CD4-positive, CD25-positive, alpha-beta regulatory T cell (primary cell): ENCODE measurements around the gene CFAP100. TPM values are rescaled to one million over a fixed set of nuclear protein-coding genes. Genes with fewer than 3 reads are reported as not detected.

ENCODE experiments used
- ATAC-seq, 2 donors: fragments of 150-1000 bp; cut with Tn5 transposase; one replicate each; pipeline ENCODE4 v1.10.0; 2021; ENCODE audit warnings: low read depth in 2 of 2, moderate number of reproducible peaks in 2 of 2, moderate library complexity in 1 of 2
- DNase-seq, 3 donors: peaks; one replicate each; pipeline versions ENCODE4 v3.0.0 to v3.0.0-alpha.2; 2012 to 2022; ENCODE audit warnings: mixed read lengths in 1 of 3
- H3K27ac ChIP-seq: one replicate; pipeline ENCODE4 v1.7.0; 2013; ENCODE audit warnings: mild to moderate bottlenecking, low read length; ENCODE audit not compliant: insufficient read depth, poor library complexity, severe bottlenecking
- H3K27me3 ChIP-seq: one replicate; pipeline ENCODE4 v1.7.0; 2013; ENCODE audit warnings: low read length; ENCODE audit not compliant: control insufficient read depth, insufficient read depth
- H3K36me3 ChIP-seq: one replicate; pipeline ENCODE4 v1.7.0; 2013; ENCODE audit warnings: mild to moderate bottlenecking, low read length, moderate library complexity; ENCODE audit not compliant: control insufficient read depth, insufficient read depth
- H3K4me1 ChIP-seq: 2 replicates; pipeline ENCODE4 v1.7.0; 2013; ENCODE audit warnings: mild to moderate bottlenecking, low read length; ENCODE audit not compliant: insufficient read depth, control insufficient read depth, poor library complexity, severe bottlenecking
- H3K4me3 ChIP-seq: one replicate; pipeline ENCODE4 v1.7.0; 2013; ENCODE audit warnings: low read depth, mild to moderate bottlenecking, low read length, moderate library complexity
- H3K9me3 ChIP-seq, 2 experiments: 1 replicate in 1 of 2; 2 replicates in 1 of 2; pipeline ENCODE4 v1.7.0; 2013; ENCODE audit warnings: low read length in 2 of 2, mild to moderate bottlenecking in 1 of 2, moderate library complexity in 1 of 2; ENCODE audit not compliant: control insufficient read depth in 2 of 2
- H3K27ac Mint-ChIP-seq, 3 donors: one replicate each; pipeline ENCODE4 v1.8.0; 2020 to 2022; ENCODE audit warnings: mild to moderate bottlenecking in 3 of 3, mixed read lengths in 3 of 3, moderate library complexity in 2 of 3
- H3K27me3 Mint-ChIP-seq: one replicate; pipeline ENCODE4 v1.8.0; 2022; ENCODE audit warnings: mild to moderate bottlenecking, mixed read lengths
- H3K36me3 Mint-ChIP-seq: one replicate; pipeline ENCODE4 v1.8.0; 2020; ENCODE audit warnings: mixed read lengths
- H3K4me1 Mint-ChIP-seq, 4 donors: one replicate each; pipeline ENCODE4 v1.8.0; 2020 to 2022; ENCODE audit warnings: mixed read lengths in 4 of 4, mild to moderate bottlenecking in 1 of 4
- H3K4me3 Mint-ChIP-seq, 4 donors: one replicate each; pipeline ENCODE4 v1.8.0; 2020 to 2022; ENCODE audit warnings: mild to moderate bottlenecking in 4 of 4, mixed read lengths in 4 of 4, moderate library complexity in 3 of 4
- H3K9me3 Mint-ChIP-seq, 7 donors: one replicate each; pipeline ENCODE4 v1.8.0; 2020 to 2022; ENCODE audit warnings: mixed read lengths in 7 of 7, mild to moderate bottlenecking in 3 of 7, moderate library complexity in 2 of 7
- polyA plus RNA-seq, 4 donors: library from polyadenylated mRNA; unstranded; fragments of 300-500 nt; fragmentation: Illumina TruSeq; gene quantifications; one replicate each; pipeline ENCODE4 v1.2.3, GENCODE V29; 2021
- total RNA-seq: library from RNA; stranded (reverse); gene quantifications from one replicate; pipeline ENCODE4 v1.2.3, GENCODE V29; 2022

The CFAP100 gene
- total and polyA plus RNA-seq, 5 donors from 2014 or later: not detected

- peaks cover 0 to 3% (median 0%) of the 10 kb centered on the region in 7 donors for H3K9me3 Mint-ChIP-seq
- H3K4me1 Mint-ChIP-seq: peaks cover 0 to 23% (median 3%) of the 10 kb centered on the region in 4 donors
- Histone ChIP-seq H3K4me3 (no peak overlapping the region), H3K9me3 (no peaks in the 10 kb centered on the region), H3K27ac (no peak overlapping the region), H3K4me1 (peaks cover 18% of the 10 kb centered on the region), H3K36me3 (no peaks in the 10 kb centered on the region), H3K27me3 (peaks cover 18% of the 10 kb centered on the region)
- ATAC-seq (no peak), DNase-seq (no peak)
- H3K4me3 Mint-ChIP-seq: peak overlapping the region in 1 of 4 donors; percentile 78
- no peaks in the 10 kb centered on the region for H3K36me3 Mint-ChIP-seq
- H3K27ac Mint-ChIP-seq: no peak overlapping the region
- H3K27me3 Mint-ChIP-seq: peaks cover 40% of the 10 kb centered on the region
These were observed 39.9 kb upstream of the CFAP100 start for GRCh38 chr3:126354776-126355175.

GRCh38 chr3:126355251-126355650, 39.5 kb upstream of the CFAP100 start:
- peaks cover 0 to 23% (median 3%) of the 10 kb centered on the region in 4 donors for H3K4me1 Mint-ChIP-seq
- peak overlapping the region; percentile 60 to 78 (median 64) for H3K4me3 Mint-ChIP-seq
- Histone ChIP-seq H3K27ac (no peak overlapping the region), H3K9me3 (no peaks in the 10 kb centered on the region), H3K36me3 (no peaks in the 10 kb centered on the region), H3K4me1 (peaks cover 18% of the 10 kb centered on the region), H3K27me3 (peaks cover 20% of the 10 kb centered on the region), H3K4me3 (no peak overlapping the region)
- no peaks in the 10 kb centered on the region for H3K36me3 Mint-ChIP-seq
- H3K27me3 Mint-ChIP-seq: peaks cover 45% of the 10 kb centered on the region
- DNase-seq (no peak), ATAC-seq (no peak)
- H3K27ac Mint-ChIP-seq: no peak overlapping the region
- H3K9me3 Mint-ChIP-seq: peaks cover 0 to 3% (median 0%) of the 10 kb centered on the region in 7 donors

- Histone ChIP-seq H3K4me1 (peaks cover 18% of the 10 kb centered on the region), H3K27me3 (peaks cover 20% of the 10 kb centered on the region), H3K27ac (no peak overlapping the region), H3K9me3 (no peaks in the 10 kb centered on the region), H3K36me3 (no peaks in the 10 kb centered on the region), H3K4me3 (no peak overlapping the region)
- H3K4me1 Mint-ChIP-seq: peaks cover 0 to 23% (median 3%) of the 10 kb centered on the region in 4 donors
- H3K27ac Mint-ChIP-seq: peak overlapping the region in 2 of 3 donors; percentile 23 to 82
- H3K36me3 Mint-ChIP-seq: no peaks in the 10 kb centered on the region
- peaks cover 0 to 3% (median 0%) of the 10 kb centered on the region in 7 donors for H3K9me3 Mint-ChIP-seq
- ATAC-seq (no peak), DNase-seq (no peak)
- peak overlapping the region; percentile 71 to 93 (median 90) for H3K4me3 Mint-ChIP-seq
- peaks cover 46% of the 10 kb centered on the region for H3K27me3 Mint-ChIP-seq
These were observed 38.8 kb upstream of the CFAP100 start for GRCh38 chr3:126355777-126356372.

GRCh38 chr3:126356373-126357264, 38.1 kb upstream of the CFAP100 start:
- Histone ChIP-seq H3K4me3 (no peak overlapping the region), H3K4me1 (peaks cover 18% of the 10 kb centered on the region), H3K36me3 (no peaks in the 10 kb centered on the region), H3K27me3 (peaks cover 20% of the 10 kb centered on the region), H3K27ac (no peak overlapping the region), H3K9me3 (no peaks in the 10 kb centered on the region)
- peaks cover 46% of the 10 kb centered on the region for H3K27me3 Mint-ChIP-seq
- peaks cover 0 to 3% (median 0%) of the 10 kb centered on the region in 7 donors for H3K9me3 Mint-ChIP-seq
- peaks cover 0 to 23% (median 3%) of the 10 kb centered on the region in 4 donors for H3K4me1 Mint-ChIP-seq
- peak overlapping the region; percentile 71 to 93 (median 90) for H3K4me3 Mint-ChIP-seq
- no peak for ATAC-seq
- no peaks in the 10 kb centered on the region for H3K36me3 Mint-ChIP-seq
- peak overlapping the region in 2 of 3 donors; percentile 23 to 82 for H3K27ac Mint-ChIP-seq
- peak in 1 of 3 donors; percentile 8 for DNase-seq

GRCh38 chr3:126357295-126358037, 37.2 kb upstream of the CFAP100 start, which contains the start of gene KLF15:
TSS of gene KLF15 (minus strand) at chr3:126357408. CDS start at chr3:126352922, 4,486 bp downstream.
- H3K27me3 ChIP-seq: peaks cover 20% of the 10 kb centered on the region
- DNase-seq (peak; percentile 56 to 76 (median 61)), ATAC-seq (peak; percentile 80 to 81)
- peaks cover 18% of the 10 kb centered on the region for H3K4me1 ChIP-seq
- peak within 1 kb of the TSS; percentile 83 to 93 (median 90) for H3K4me3 Mint-ChIP-seq
- H3K4me1 Mint-ChIP-seq: peaks cover 0 to 23% (median 3%) of the 10 kb centered on the region in 4 donors
- H3K27ac Mint-ChIP-seq: peak within 1 kb of the TSS; percentile 23 to 82 (median 59)
- no peaks in the 10 kb centered on the region for H3K36me3 ChIP-seq
- H3K9me3 Mint-ChIP-seq: peaks cover 0 to 3% (median 0%) of the 10 kb centered on the region in 7 donors
- no peaks in the 10 kb centered on the region for H3K36me3 Mint-ChIP-seq
- H3K27me3 Mint-ChIP-seq: peaks cover 46% of the 10 kb centered on the region
- peak within 1 kb of the TSS; percentile 44 for H3K4me3 ChIP-seq
- H3K27ac ChIP-seq: no peak within 1 kb of the TSS
- no peaks in the 10 kb centered on the region for H3K9me3 ChIP-seq

- no peaks in the 10 kb centered on the region for H3K36me3 Mint-ChIP-seq
- Histone ChIP-seq H3K4me3 (no peak overlapping the region), H3K27ac (no peak overlapping the region), H3K9me3 (no peaks in the 10 kb centered on the region), H3K27me3 (peaks cover 20% of the 10 kb centered on the region), H3K4me1 (peaks cover 18% of the 10 kb centered on the region), H3K36me3 (no peaks in the 10 kb centered on the region)
- peak overlapping the region; percentile 73 to 88 (median 84) for H3K4me3 Mint-ChIP-seq
- H3K27me3 Mint-ChIP-seq: peaks cover 46% of the 10 kb centered on the region
- peaks cover 0 to 24% (median 3%) of the 10 kb centered on the region in 4 donors for H3K4me1 Mint-ChIP-seq
- no peak overlapping the region for H3K27ac Mint-ChIP-seq
- no peak for ATAC-seq
- no peak for DNase-seq
- H3K9me3 Mint-ChIP-seq: peaks cover 0 to 3% (median 0%) of the 10 kb centered on the region in 7 donors
These were observed 36.5 kb upstream of the CFAP100 start for GRCh38 chr3:126358038-126358815.
